OCI-M1 (cell line): ENCODE results near the gene OR51D1.

Experiments
- DNase-seq: peaks from one replicate; lab custom pipeline; 2025; lab: John Stamatoyannopoulos, UW

The OR51D1 gene

GRCh38 chr11:4636962-4637661, at the start of gene OR51D1:
TSS of gene OR51D1 (plus strand) at chr11:4637477. CDS start at chr11:4639791, 2,314 bp downstream.
- DNase-seq, result peak; percentile 84

- DNase-seq, result no peak
Observed at GRCh38 chr11:4589017-4589416, 48.3 kb upstream of the OR51D1 start.

GRCh38 chr11:4593739-4594138, 43.5 kb upstream of the OR51D1 start, which contains the start of gene OR52I1:
TSS of gene OR52I1 (plus strand) at chr11:4594039. CDS start at chr11:4594039, 0 bp downstream.
- DNase-seq, result no peak

GRCh38 chr11:4605057-4605456, 32.2 kb upstream of the OR51D1 start:
- no peak for DNase-seq

GRCh38 chr11:4606231-4607015, 30.9 kb upstream of the OR51D1 start:
- DNase-seq, result no peak

- peak; percentile 13 for DNase-seq
Observed at GRCh38 chr11:4607096-4607495, 30.2 kb upstream of the OR51D1 start.

GRCh38 chr11:4607781-4608666, 29.3 kb upstream of the OR51D1 start, which contains the start of gene TRIM68:
TSS of gene TRIM68 (minus strand) at chr11:4608231. CDS start at chr11:4605504, 2,727 bp downstream.
- DNase-seq, result peak; percentile 97

- peak; percentile 40 for DNase-seq
Observed at GRCh38 chr11:4610258-4610935, 26.9 kb upstream of the OR51D1 start.

- no peak for DNase-seq
Observed at GRCh38 chr11:4611986-4612385, 25.3 kb upstream of the OR51D1 start.

- DNase-seq, result no peak
Observed at GRCh38 chr11:4615856-4616444, 21.3 kb upstream of the OR51D1 start.

- no peak for DNase-seq
Observed at GRCh38 chr11:4619514-4619913, 17.8 kb upstream of the OR51D1 start.

GRCh38 chr11:4626207-4627099, 10.8 kb upstream of the OR51D1 start:
- peak; percentile 90 for DNase-seq

GRCh38 chr11:4636136-4636535, 1.1 kb upstream of the OR51D1 start:
- no peak for DNase-seq

- no peak for DNase-seq
Observed at GRCh38 chr11:4637662-4638047, 378 bp downstream of the OR51D1 start.

- no peak for DNase-seq
Observed at GRCh38 chr11:4639931-4640330, 2.7 kb downstream of the OR51D1 start.

- DNase-seq, result no peak
Observed at GRCh38 chr11:4641501-4641900, 4.2 kb downstream of the OR51D1 start.

- DNase-seq, result no peak
Observed at GRCh38 chr11:4642043-4642442, 4.8 kb downstream of the OR51D1 start.

GRCh38 chr11:4643076-4643475, 5.8 kb downstream of the OR51D1 start:
- no peak for DNase-seq

GRCh38 chr11:4643682-4644081, 6.4 kb downstream of the OR51D1 start, which contains the start of gene OR51E1:
TSS of gene OR51E1 (plus strand) at chr11:4643982. CDS start at chr11:4652527, 8,545 bp downstream.
- DNase-seq, result no peak

GRCh38 chr11:4644233-4644632, 7.0 kb downstream of the OR51D1 start:
- no peak for DNase-seq
